ENCODE data around the gene ACTL7B.

DNA sequence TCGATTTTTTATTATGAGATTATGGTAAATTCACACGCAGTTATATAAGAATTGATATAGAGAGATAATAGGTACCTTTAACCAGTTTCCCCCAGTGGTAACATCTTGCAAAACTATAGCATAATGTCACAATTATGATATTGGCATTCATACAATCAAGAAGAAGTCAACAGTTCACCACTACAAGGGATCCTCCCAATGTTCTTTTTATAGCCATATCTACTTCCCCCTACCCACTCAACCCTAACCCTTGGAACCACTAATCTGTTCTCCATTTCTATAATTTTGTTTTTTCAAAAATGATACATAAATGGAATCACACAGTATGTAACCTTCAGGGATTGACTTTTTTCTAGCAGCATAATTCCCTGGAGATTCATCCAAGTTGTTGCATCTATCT, 9.8 kb downstream of the ACTL7B start:
- no peak for TF ChIP-seq EZH2phosphoT487 (IDR thresholded peaks at IDR 0.05; ENCODE audit: insufficient read depth, low read depth)
- no peak for TF ChIP-seq EZH2 (IDR thresholded peaks at IDR 0.05; ENCODE audit: insufficient read depth, poor library complexity, severe bottlenecking)

All from GM23248 (cell line).